ENCODE measurements around the gene FAM153A.
"Not testable (repeated sequence)": the region's sequence is repeated elsewhere in the genome, so short reads cannot be mapped to it uniquely, and the experiment has no call there.

Gene FAM153A

GRCh38 chr5:177782792-177783633 is at the start of gene FAM153A:
Gene FAM153A (minus strand): TSS chr5:177782899.
- not testable (repeated sequence) for DNase-seq

GRCh38 chr5:177832287-177832686 is 49.6 kb upstream of the FAM153A start:
- not testable (repeated sequence) for DNase-seq

- DNase-seq: not testable (repeated sequence)
These were observed 43.4 kb upstream of the FAM153A start for GRCh38 chr5:177826073-177826472.

GRCh38 chr5:177824776-177825175 is 42.1 kb upstream of the FAM153A start:
- DNase-seq: not testable (repeated sequence)

GRCh38 chr5:177822489-177822888 is 39.8 kb upstream of the FAM153A start:
- DNase-seq: not testable (repeated sequence)

GRCh38 chr5:177819664-177820063 is 37.0 kb upstream of the FAM153A start:
- not testable (repeated sequence) for DNase-seq

GRCh38 chr5:177812814-177813425 is 30.2 kb upstream of the FAM153A start:
- not testable (repeated sequence) for DNase-seq

- DNase-seq: not testable (repeated sequence)
These were observed 29.6 kb upstream of the FAM153A start for GRCh38 chr5:177812160-177812743.

GRCh38 chr5:177809209-177809913 is 26.7 kb upstream of the FAM153A start:
- not testable (repeated sequence) for DNase-seq

- DNase-seq: not testable (repeated sequence)
These were observed 25.7 kb upstream of the FAM153A start for GRCh38 chr5:177808420-177808819.

- DNase-seq: not testable (repeated sequence)
These were observed 24.6 kb upstream of the FAM153A start for GRCh38 chr5:177807265-177807664.

- DNase-seq: not testable (repeated sequence)
These were observed 18.7 kb upstream of the FAM153A start for GRCh38 chr5:177801427-177801826.

- not testable (repeated sequence) for DNase-seq
These were observed 15.6 kb upstream of the FAM153A start for GRCh38 chr5:177798237-177798840.

- not testable (repeated sequence) for DNase-seq
These were observed 10.6 kb upstream of the FAM153A start for GRCh38 chr5:177793272-177793671.

- DNase-seq: not testable (repeated sequence)
These were observed 8.9 kb upstream of the FAM153A start for GRCh38 chr5:177791649-177792048.

GRCh38 chr5:177782169-177782568 is 530 bp downstream of the FAM153A start:
- not testable (repeated sequence) for DNase-seq

- DNase-seq: not testable (repeated sequence)
These were observed 11.5 kb downstream of the FAM153A start for GRCh38 chr5:177771206-177771605.

GRCh38 chr5:177770646-177771045 is 12.1 kb downstream of the FAM153A start:
- not testable (repeated sequence) for DNase-seq

GRCh38 chr5:177763737-177764508 is 18.8 kb downstream of the FAM153A start:
- not testable (repeated sequence) for DNase-seq

GRCh38 chr5:177760954-177761353 is 21.7 kb downstream of the FAM153A start:
- DNase-seq: not testable (repeated sequence)

- DNase-seq: not testable (repeated sequence)
These were observed 35.3 kb downstream of the FAM153A start for GRCh38 chr5:177747354-177747753.

- not testable (repeated sequence) for DNase-seq
These were observed 57.8 kb downstream of the FAM153A start for GRCh38 chr5:177724858-177725257.

Data from KG1 (cell line).